IMR-90 (cell line): Measurements from ENCODE around the gene NAA80. TPM values are rescaled to one million over a fixed set of nuclear protein-coding genes. Genes with fewer than 3 reads are reported as not detected.

Experiments used
- ATAC-seq: fragments of 200-7000 bp; cut with Tn5 transposase; 2 replicates; pipeline ENCODE4 v1.9.1; 2020; ENCODE audit warnings: low read depth, mild to moderate bottlenecking, moderate library complexity
- BruUV-seq: library from RNA; stranded (reverse); fragments of 400-500 nt; replicated peaks from 2 replicates; lab custom pipeline; 2021; lab: Mats Ljungman, UMichigan
- CTCF ChIA-PET: fragments of 300-600 bp; formaldehyde crosslinking; extraction: SDS; loops from one replicate; lab custom pipeline; 2021; ENCODE audit warnings: antibody characterized with exemption; lab: Yijun Ruan, JAX
- POLR2A ChIA-PET: fragments of 300-600 bp; sonication (Branson Sonifier 250); formaldehyde crosslinking; loops from one replicate; lab custom pipeline; 2022; ENCODE audit warnings: antibody characterized with exemption; ENCODE audit not compliant: unreplicated experiment; lab: Charles Lee
- DNase-seq: peaks from one replicate; pipeline ENCODE4 v3.0.0; 2013
- H2AFZ ChIP-seq: replicated peaks from 2 replicates; pipeline ENCODE3; 2013; ENCODE audit warnings: low read length, mild to moderate bottlenecking; ENCODE audit not compliant: poor library complexity
- H2AK5ac ChIP-seq: 2 replicates; pipeline ENCODE4 v1.6.1; 2013; ENCODE audit warnings: low read depth, low read length, inconsistent platforms
- H2AK9ac ChIP-seq: replicated peaks from 2 replicates; pipeline ENCODE3; 2013; ENCODE audit warnings: mild to moderate bottlenecking, low read depth, low read length, moderate library complexity; ENCODE audit not compliant: poor library complexity
- H2BK120ac ChIP-seq: 2 replicates; pipeline ENCODE4 v1.6.1; 2013; ENCODE audit warnings: low read depth, low read length, inconsistent platforms
- H2BK15ac ChIP-seq: 3 replicates; pipeline ENCODE4 v1.6.1; 2013; ENCODE audit warnings: low read depth, low read length, inconsistent platforms
- H2BK20ac ChIP-seq: 2 replicates; pipeline ENCODE4 v1.6.1; 2013; ENCODE audit warnings: low read depth, mild to moderate bottlenecking, inconsistent platforms, low read length, moderate library complexity
- H2BK5ac ChIP-seq: 2 replicates; pipeline ENCODE4 v1.6.1; 2013; ENCODE audit warnings: mild to moderate bottlenecking, low read depth, low read length, inconsistent platforms; ENCODE audit not compliant: poor library complexity, severe bottlenecking
- H3K14ac ChIP-seq: replicated peaks from 2 replicates; pipeline ENCODE4 v1.6.1; 2013; ENCODE audit warnings: low read depth, low read length, inconsistent platforms
- H3K18ac ChIP-seq: 2 replicates; pipeline ENCODE4 v1.6.1; 2013; ENCODE audit warnings: low read depth, low read length, control low read depth
- H3K23ac ChIP-seq: 2 replicates; pipeline ENCODE4 v1.6.1; 2013; ENCODE audit warnings: low read depth, low read length, inconsistent platforms
- H3K27ac ChIP-seq: 2 replicates; pipeline ENCODE4 v1.5.1; 2013; ENCODE audit warnings: mild to moderate bottlenecking, control low read depth, low read length; ENCODE audit not compliant: insufficient read depth
- H3K27me3 ChIP-seq: 2 replicates; pipeline ENCODE4 v1.6.1; 2013; ENCODE audit warnings: low read length; ENCODE audit not compliant: control insufficient read depth, insufficient read depth
- H3K36me3 ChIP-seq: 2 replicates; pipeline ENCODE4 v1.6.1; 2013; ENCODE audit warnings: low read length, mixed read lengths; ENCODE audit not compliant: control insufficient read depth, insufficient read depth
- H3K4ac ChIP-seq: 2 replicates; pipeline ENCODE4 v1.6.1; 2013; ENCODE audit warnings: low read depth, low read length, inconsistent platforms
- H3K4me1 ChIP-seq: 2 replicates; pipeline ENCODE4 v1.6.1; 2013; ENCODE audit warnings: low read length, mixed read lengths; ENCODE audit not compliant: control insufficient read depth, insufficient read depth
- H3K4me2 ChIP-seq: 2 replicates; pipeline ENCODE4 v1.6.1; 2013; ENCODE audit warnings: low read depth, mild to moderate bottlenecking, control low read depth, low read length, moderate library complexity
- H3K4me3 ChIP-seq: 2 replicates; pipeline ENCODE4 v1.5.1; 2013; ENCODE audit warnings: low read depth, mild to moderate bottlenecking, control low read depth, low read length, moderate library complexity; ENCODE audit not compliant: insufficient read depth
- H3K56ac ChIP-seq: 2 replicates; pipeline ENCODE4 v1.6.1; 2013; ENCODE audit warnings: low read length, inconsistent platforms; ENCODE audit not compliant: insufficient read depth; ENCODE audit errors: extremely low read depth
- H3K79me1 ChIP-seq, 2 experiments: 2 replicates each; pipeline ENCODE4 v1.6.1; 2013; ENCODE audit warnings: low read length in 2 of 2, inconsistent platforms in 1 of 2, low read depth in 1 of 2
- H3K9ac ChIP-seq: 2 replicates; pipeline ENCODE4 v1.6.1; 2013; ENCODE audit warnings: low read depth, low read length, control low read depth
- H3K9me1 ChIP-seq: 2 replicates; pipeline ENCODE4 v1.6.1; 2013; ENCODE audit warnings: low read length, inconsistent platforms; ENCODE audit not compliant: insufficient read depth
- H3K9me3 ChIP-seq: 2 replicates; pipeline ENCODE4 v1.6.1; 2013; ENCODE audit warnings: low read length; ENCODE audit not compliant: control insufficient read depth, insufficient read depth
- H4K20me1 ChIP-seq: 2 replicates; pipeline ENCODE4 v1.6.1; 2013; ENCODE audit warnings: low read length, inconsistent platforms; ENCODE audit not compliant: insufficient read depth
- H4K5ac ChIP-seq: 2 replicates; pipeline ENCODE4 v1.6.1; 2013; ENCODE audit warnings: mild to moderate bottlenecking, low read depth, low read length, control low read depth
- H4K8ac ChIP-seq, 2 experiments: 2 replicates each; pipeline ENCODE4 v1.6.1; 2013; ENCODE audit warnings: low read depth in 2 of 2, low read length in 2 of 2, control low read depth in 1 of 2, inconsistent platforms in 1 of 2
- H4K91ac ChIP-seq: 2 replicates; pipeline ENCODE4 v1.6.1; 2013; ENCODE audit warnings: low read depth, low read length, inconsistent platforms; ENCODE audit not compliant: insufficient read depth
- BHLHE40 ChIP-seq: fragments of 150-350 bp; IDR thresholded peaks from 2 replicates; pipeline ENCODE4 v1.6.1; 2016; ENCODE audit warnings: mild to moderate bottlenecking, low read depth, low read length
- CEBPB ChIP-seq: IDR thresholded peaks from 2 replicates; pipeline ENCODE4 v1.6.1; 2012; ENCODE audit warnings: low read depth, low read length, improper control_type of control experiment
- CHD1 ChIP-seq: IDR thresholded peaks from 2 replicates; pipeline ENCODE4 v1.6.1; 2012; ENCODE audit warnings: low read depth, low read length, improper control_type of control experiment
- FOS ChIP-seq: fragments of 150-350 bp; IDR thresholded peaks from 2 replicates; pipeline ENCODE4 v1.6.1; 2016; ENCODE audit warnings: low read depth, low read length
- MAZ ChIP-seq: IDR thresholded peaks from 2 replicates; pipeline ENCODE4 v1.6.1; 2012; ENCODE audit warnings: low read depth, mild to moderate bottlenecking, low read length, improper control_type of control experiment, moderate library complexity, borderline replicate concordance
- MXI1 ChIP-seq: IDR thresholded peaks from 2 replicates; pipeline ENCODE4 v1.6.1; 2012; ENCODE audit warnings: low read depth, mild to moderate bottlenecking, low read length, moderate library complexity, borderline replicate concordance
- POLR2A ChIP-seq: IDR thresholded peaks from 2 replicates; pipeline ENCODE4 v1.6.1; 2012; ENCODE audit warnings: mild to moderate bottlenecking, low read depth, low read length
- RCOR1 ChIP-seq: IDR thresholded peaks from 2 replicates; pipeline ENCODE4 v1.6.1; 2012; ENCODE audit warnings: mild to moderate bottlenecking, low read length, improper control_type of control experiment; ENCODE audit not compliant: insufficient replicate concordance
- RFX5 ChIP-seq: IDR thresholded peaks from 2 replicates; pipeline ENCODE4 v1.8.0; 2012; ENCODE audit warnings: low read depth, mild to moderate bottlenecking, low read length, moderate library complexity
- WGBS, 2 experiments: methylation state at CpG; one replicate each; pipeline versions ENCODE4 v1.1.5 to v1.1.7; 2013; ENCODE audit warnings: missing lambda C conversion rate in 2 of 2; ENCODE audit not compliant: insufficient read length in 1 of 2; ENCODE audit errors: extremely low coverage in 2 of 2; 5-methylcytosine and 5-hydroxymethylcytosine counted together
- dilution Hi-C: fragments of 300-500 bp; cut with HindIII; formaldehyde crosslinking; loops from one replicate; pipeline ENCODE4 v1.14.3; 2018; ENCODE audit warnings: low sequenced_read_pairs; ENCODE audit not compliant: unreplicated experiment
- in situ Hi-C: fragments of 300-500 bp; cut with MboI; formaldehyde crosslinking; loops from 3 replicates; pipeline ENCODE4 v1.14.3; 2019; ENCODE audit warnings: low sequenced_read_pairs, inconsistent platforms, mixed read lengths
- intact Hi-C: fragments of 100-400 bp; cut with micrococcal nuclease; formaldehyde crosslinking; loops from 2 replicates; pipeline ENCODE4 v1.10.0; 2022
- polyA plus RNA-seq, 3 experiments: library from polyadenylated mRNA; depleted of rRNA; stranded (reverse); fragments of >200 nt; gene quantifications; 2 replicates each; pipeline ENCODE4 v1.2.3, GENCODE V29; 2012; ENCODE audit warnings: low replicate concordance in 1 of 3
- total RNA-seq: library from RNA; depleted of rRNA; stranded (reverse); fragments of >200 nt; gene quantifications from 2 replicates; pipeline ENCODE4 v1.2.3, GENCODE V29; 2012
- TF ChIP-seq, protein P1 (sequence below): fragments of 150-350 bp; IDR thresholded peaks from 2 replicates; pipeline ENCODE4 v1.6.1; 2017; ENCODE audit warnings: mild to moderate bottlenecking, antibody characterized with exemption, low read length, low read depth
- TF ChIP-seq, protein P2 (sequence below): conservative IDR thresholded peaks from 2 replicates; pipeline ENCODE4 v1.5.1; 2012; ENCODE audit warnings: mild to moderate bottlenecking, low read depth, low read length, improper control_type of control experiment
- TF ChIP-seq, protein P3 (sequence below): fragments of 150-350 bp; IDR thresholded peaks from 2 replicates; pipeline ENCODE4 v1.6.1; 2016; ENCODE audit warnings: low read depth, mild to moderate bottlenecking, low read length, moderate library complexity, borderline replicate concordance

Gene NAA80
- total and polyA plus RNA-seq, 2 of the 4 experiments (the other 2 are of a cell fraction), result 5.0 to 14.4 TPM

DNA sequence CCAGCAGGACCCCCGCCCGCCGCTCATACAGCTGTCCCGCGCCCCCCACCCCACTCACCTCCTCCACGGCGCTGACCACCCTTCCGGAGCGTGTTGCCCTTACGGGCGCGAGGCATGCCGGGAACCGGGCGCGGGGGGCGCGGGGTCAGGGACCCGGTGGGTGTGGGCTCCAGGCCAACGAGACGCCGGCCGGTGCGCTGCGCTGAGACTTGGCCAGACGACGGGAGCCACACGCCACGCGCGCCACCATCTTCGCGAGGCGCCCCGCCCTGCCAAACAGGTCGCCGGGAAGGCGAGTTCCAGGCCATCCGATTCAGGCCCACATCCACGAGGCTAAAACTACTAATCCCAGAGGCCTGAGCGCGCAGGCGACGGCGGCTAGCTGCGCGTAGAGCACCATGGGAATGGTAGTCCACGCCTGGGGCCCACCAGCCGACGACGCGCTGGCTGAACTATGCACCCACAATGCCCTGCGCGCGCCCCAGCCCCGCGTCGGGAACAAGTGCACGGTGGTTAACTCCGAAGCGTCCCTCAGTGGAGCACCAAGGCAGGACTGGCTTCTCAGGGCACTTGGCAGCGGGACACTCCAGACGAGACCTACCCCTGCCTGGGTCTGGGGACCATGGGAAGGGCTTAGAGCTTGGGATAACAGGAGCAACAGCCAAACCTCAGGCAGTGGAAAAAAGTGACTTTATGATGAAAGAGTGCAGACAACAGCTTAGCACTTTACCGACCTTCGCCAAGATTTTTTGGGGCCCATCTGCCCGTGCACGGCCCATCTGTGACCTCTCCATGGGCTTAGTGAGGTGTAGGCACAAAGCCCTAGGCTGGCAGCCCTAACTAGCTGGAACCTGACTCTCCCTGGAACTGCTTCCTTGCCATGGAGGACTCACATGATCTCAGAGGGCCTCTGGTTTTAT is 6.8 kb downstream of the NAA80 start, which contains the start of gene IFRD2:
Gene IFRD2 (minus strand): TSS at position 271 of the 920 bp plus-strand sequence. CDS start 155 bp downstream, at position 116.
- Histone ChIP-seq H2AK5ac (peak within 1 kb of the TSS; percentile 99), H3K27ac (peak within 1 kb of the TSS; percentile 49), H3K4me3 (peak within 1 kb of the TSS; percentile 68), H3K23ac (peak within 1 kb of the TSS; percentile 88; the same call in 1 of the 2 replicates), H2BK120ac (peak within 1 kb of the TSS; percentile 28; the same call in 1 of the 2 replicates), H3K9me3 (no peaks in the 10 kb centered on the region), H3K18ac (0 out of 2 replicates have a peak within 1 kb of the TSS, but pooled peaks have one; percentile 8), H2BK5ac (peak within 1 kb of the TSS; percentile 55), H2AFZ (peak within 1 kb of the TSS; percentile 96), H3K9me1 (no peaks in the 10 kb centered on the region; the same call in 1 of the 2 replicates), H4K91ac (peak within 1 kb of the TSS; percentile 90), H3K4me2 (peak within 1 kb of the TSS; percentile 97), H3K79me1 (peaks cover 14 to 31% of the 10 kb centered on the region in 2 experiments), H2BK15ac (0 out of 3 replicates have a peak within 1 kb of the TSS, but pooled peaks have one; percentile 43), H2BK20ac (no peak within 1 kb of the TSS), H4K20me1 (no peaks in the 10 kb centered on the region), H3K9ac (peak within 1 kb of the TSS; percentile 83), H3K14ac (peak within 1 kb of the TSS; percentile 86), H3K4me1 (peaks cover 8% of the 10 kb centered on the region), H4K5ac (peak within 1 kb of the TSS; percentile 90), H4K8ac (peak within 1 kb of the TSS; percentile 86 to 99), H3K56ac (peak within 1 kb of the TSS; percentile 82), H2AK9ac (peak within 1 kb of the TSS; percentile 100), H3K36me3 (peaks cover 25% of the 10 kb centered on the region), H3K27me3 (no peaks in the 10 kb centered on the region), H3K4ac (peak within 1 kb of the TSS; percentile 93)
- ATAC-seq (peak; percentile 98), DNase-seq (peak; percentile 97)
- POLR2A ChIA-PET, result interaction anchor here (1.1 kb wide), 1 partner anchor 45 kb away, joined by 3 read pairs; no protein-coding TSS in a partner anchor
- 2% methylated on average over 33 of the region's 67 CpGs; no CpG with 5 or more reads in 1 of the 2 experiments for WGBS, 2 experiments
- in situ Hi-C loops (no loop called here), dilution Hi-C loops (no loop called here), intact Hi-C loops (no loop called here)
- CTCF ChIA-PET, result interaction anchor here (0.6 kb wide), 1 partner anchor 1248 kb away, joined by 3 read pairs; no protein-coding TSS in a partner anchor
- no TSS peak for BruUV-seq
- TF ChIP-seq MAZ (peak; percentile 87), BHLHE40 (peak; percentile 45; the same call in 1 of the 2 replicates), CHD1 (no peak), MXI1 (peak; percentile 88), FOS (0 out of 2 replicates have a peak, but pooled peaks have one; percentile 5), CEBPB (no peak), RFX5 (no peak), RCOR1 (no peak), POLR2A (peak; percentile 72; the same call in 1 of the 2 replicates)
- TF ChIP-seq, protein P1, sequence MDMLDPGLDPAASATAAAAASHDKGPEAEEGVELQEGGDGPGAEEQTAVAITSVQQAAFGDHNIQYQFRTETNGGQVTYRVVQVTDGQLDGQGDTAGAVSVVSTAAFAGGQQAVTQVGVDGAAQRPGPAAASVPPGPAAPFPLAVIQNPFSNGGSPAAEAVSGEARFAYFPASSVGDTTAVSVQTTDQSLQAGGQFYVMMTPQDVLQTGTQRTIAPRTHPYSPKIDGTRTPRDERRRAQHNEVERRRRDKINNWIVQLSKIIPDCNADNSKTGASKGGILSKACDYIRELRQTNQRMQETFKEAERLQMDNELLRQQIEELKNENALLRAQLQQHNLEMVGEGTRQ, result peak; percentile 41; the same call in 1 of the 2 replicates
- TF ChIP-seq, protein P2, sequence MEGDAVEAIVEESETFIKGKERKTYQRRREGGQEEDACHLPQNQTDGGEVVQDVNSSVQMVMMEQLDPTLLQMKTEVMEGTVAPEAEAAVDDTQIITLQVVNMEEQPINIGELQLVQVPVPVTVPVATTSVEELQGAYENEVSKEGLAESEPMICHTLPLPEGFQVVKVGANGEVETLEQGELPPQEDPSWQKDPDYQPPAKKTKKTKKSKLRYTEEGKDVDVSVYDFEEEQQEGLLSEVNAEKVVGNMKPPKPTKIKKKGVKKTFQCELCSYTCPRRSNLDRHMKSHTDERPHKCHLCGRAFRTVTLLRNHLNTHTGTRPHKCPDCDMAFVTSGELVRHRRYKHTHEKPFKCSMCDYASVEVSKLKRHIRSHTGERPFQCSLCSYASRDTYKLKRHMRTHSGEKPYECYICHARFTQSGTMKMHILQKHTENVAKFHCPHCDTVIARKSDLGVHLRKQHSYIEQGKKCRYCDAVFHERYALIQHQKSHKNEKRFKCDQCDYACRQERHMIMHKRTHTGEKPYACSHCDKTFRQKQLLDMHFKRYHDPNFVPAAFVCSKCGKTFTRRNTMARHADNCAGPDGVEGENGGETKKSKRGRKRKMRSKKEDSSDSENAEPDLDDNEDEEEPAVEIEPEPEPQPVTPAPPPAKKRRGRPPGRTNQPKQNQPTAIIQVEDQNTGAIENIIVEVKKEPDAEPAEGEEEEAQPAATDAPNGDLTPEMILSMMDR, result no peak
- TF ChIP-seq, protein P3, sequence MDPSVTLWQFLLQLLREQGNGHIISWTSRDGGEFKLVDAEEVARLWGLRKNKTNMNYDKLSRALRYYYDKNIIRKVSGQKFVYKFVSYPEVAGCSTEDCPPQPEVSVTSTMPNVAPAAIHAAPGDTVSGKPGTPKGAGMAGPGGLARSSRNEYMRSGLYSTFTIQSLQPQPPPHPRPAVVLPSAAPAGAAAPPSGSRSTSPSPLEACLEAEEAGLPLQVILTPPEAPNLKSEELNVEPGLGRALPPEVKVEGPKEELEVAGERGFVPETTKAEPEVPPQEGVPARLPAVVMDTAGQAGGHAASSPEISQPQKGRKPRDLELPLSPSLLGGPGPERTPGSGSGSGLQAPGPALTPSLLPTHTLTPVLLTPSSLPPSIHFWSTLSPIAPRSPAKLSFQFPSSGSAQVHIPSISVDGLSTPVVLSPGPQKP, result no peak
